ENCODE data around the gene RFLNA.

The RFLNA gene

GRCh38 chr12:124283326-124283725, 11.6 kb upstream of the RFLNA start:
- DNase-seq: no peak
- no peak overlapping the region for H4K8ac ChIP-seq (ENCODE audit: low read depth, low read length)
- no peaks in the 10 kb centered on the region for H3K4me1 ChIP-seq (ENCODE audit: control insufficient read depth in 1 of 2, insufficient read depth in 2 of 2, low read length in 2 of 2)
- no peak overlapping the region for H4K91ac ChIP-seq (ENCODE audit: low read depth, low read length)
- no peak overlapping the region for H4K12ac ChIP-seq (ENCODE audit: low read depth, low read length)
- peaks cover 7% of the 10 kb centered on the region for H3K9me3 ChIP-seq (ENCODE audit: insufficient read depth, low read depth, low read length)
- no peak overlapping the region for H2BK120ac ChIP-seq (ENCODE audit: insufficient read depth, low read length, poor library complexity)
- H2BK5ac ChIP-seq (ENCODE audit: low read depth, low read length, poor library complexity): no peak overlapping the region
- no peak overlapping the region for H3K4ac ChIP-seq (ENCODE audit: low read depth, low read length)
- no peak overlapping the region for H3K9ac ChIP-seq (ENCODE audit: low read length)
- no peaks in the 10 kb centered on the region for H3K79me2 ChIP-seq (ENCODE audit: control insufficient read depth, insufficient read depth, low read length, poor library complexity)
- no peaks in the 10 kb centered on the region for H3K36me3 ChIP-seq (ENCODE audit: control insufficient read depth in 1 of 2, insufficient read depth in 2 of 2, low read length in 2 of 2)
- H3K18ac ChIP-seq (ENCODE audit: low read length): no peak overlapping the region
- no peak overlapping the region for H2BK12ac ChIP-seq (ENCODE audit: low read length)
- H3K14ac ChIP-seq (ENCODE audit: low read length): no peak overlapping the region
- no peak overlapping the region for H3K4me2 ChIP-seq (ENCODE audit: low read length)
- no peak overlapping the region for H3K4me3 ChIP-seq (ENCODE audit: low read depth, low read length)
- H3K79me1 ChIP-seq (ENCODE audit: low read length): no peaks in the 10 kb centered on the region
- no peak overlapping the region for H3K27ac ChIP-seq (ENCODE audit: low read depth, low read length)
- no peaks in the 10 kb centered on the region for H3K27me3 ChIP-seq (ENCODE audit: insufficient read depth, low read length)
- no peak overlapping the region for H2AK5ac ChIP-seq (ENCODE audit: low read length)
- WGBS (ENCODE audit: extremely low coverage, insufficient coverage, insufficient read length): no CpG with 5 or more reads among the region's 7 CpGs
- H3K23ac ChIP-seq (ENCODE audit: low read length): no peak overlapping the region
- H2AFZ ChIP-seq (ENCODE audit: insufficient read depth, low read length, poor library complexity): no peak overlapping the region

DNA sequence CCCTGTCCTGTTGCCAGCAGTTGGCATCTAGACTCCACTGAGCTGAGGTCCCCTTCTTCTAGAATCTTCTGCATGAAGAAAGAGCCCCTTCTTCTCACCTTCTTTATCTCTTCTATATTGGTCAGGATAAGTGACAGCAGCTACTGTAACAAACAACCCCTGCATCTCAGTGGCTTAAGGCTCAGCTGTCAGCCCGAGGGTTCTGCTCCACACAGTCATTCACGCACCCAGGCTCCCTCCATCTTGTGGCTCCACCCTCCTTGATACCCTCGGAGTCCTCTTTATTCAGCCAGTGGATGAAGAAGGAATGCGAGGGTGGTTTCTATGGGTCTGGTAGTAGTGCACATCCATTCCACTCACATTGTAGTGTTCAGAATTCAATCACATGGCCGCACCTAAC, 10.5 kb upstream of the RFLNA start:
- H3K79me1 ChIP-seq (ENCODE audit: low read length): no peaks in the 10 kb centered on the region
- no peak overlapping the region for H3K4me3 ChIP-seq (ENCODE audit: low read depth, low read length)
- no peak overlapping the region for H3K14ac ChIP-seq (ENCODE audit: low read length)
- H3K27me3 ChIP-seq (ENCODE audit: insufficient read depth, low read length): no peaks in the 10 kb centered on the region
- no peak overlapping the region for H2AFZ ChIP-seq (ENCODE audit: insufficient read depth, low read length, poor library complexity)
- no peak overlapping the region for H2BK120ac ChIP-seq (ENCODE audit: insufficient read depth, low read length, poor library complexity)
- H3K27ac ChIP-seq (ENCODE audit: low read depth, low read length): no peak overlapping the region
- H2BK5ac ChIP-seq (ENCODE audit: low read depth, low read length, poor library complexity): no peak overlapping the region
- peaks cover 2 to 3% of the 10 kb centered on the region in 2 experiments for H3K4me1 ChIP-seq (ENCODE audit: control insufficient read depth in 1 of 2, insufficient read depth in 2 of 2, low read length in 2 of 2)
- H2AK5ac ChIP-seq (ENCODE audit: low read length): no peak overlapping the region
- no peaks in the 10 kb centered on the region for H3K36me3 ChIP-seq (ENCODE audit: control insufficient read depth in 1 of 2, insufficient read depth in 2 of 2, low read length in 2 of 2)
- H3K9me3 ChIP-seq (ENCODE audit: insufficient read depth, low read depth, low read length): peaks cover 7% of the 10 kb centered on the region
- H3K4me2 ChIP-seq (ENCODE audit: low read length): no peak overlapping the region
- H3K79me2 ChIP-seq (ENCODE audit: control insufficient read depth, insufficient read depth, low read length, poor library complexity): no peaks in the 10 kb centered on the region
- no peak overlapping the region for H3K4ac ChIP-seq (ENCODE audit: low read depth, low read length)
- no peak overlapping the region for H4K8ac ChIP-seq (ENCODE audit: low read depth, low read length)
- no peak overlapping the region for H3K23ac ChIP-seq (ENCODE audit: low read length)
- no peak overlapping the region for H2BK12ac ChIP-seq (ENCODE audit: low read length)
- H3K18ac ChIP-seq (ENCODE audit: low read length): no peak overlapping the region
- H4K91ac ChIP-seq (ENCODE audit: low read depth, low read length): no peak overlapping the region
- no peak for DNase-seq
- H3K9ac ChIP-seq (ENCODE audit: low read length): no peak overlapping the region
- H4K12ac ChIP-seq (ENCODE audit: low read depth, low read length): no peak overlapping the region
- WGBS (ENCODE audit: extremely low coverage, insufficient coverage, insufficient read length): no CpG with 5 or more reads among the region's 5 CpGs

DNA sequence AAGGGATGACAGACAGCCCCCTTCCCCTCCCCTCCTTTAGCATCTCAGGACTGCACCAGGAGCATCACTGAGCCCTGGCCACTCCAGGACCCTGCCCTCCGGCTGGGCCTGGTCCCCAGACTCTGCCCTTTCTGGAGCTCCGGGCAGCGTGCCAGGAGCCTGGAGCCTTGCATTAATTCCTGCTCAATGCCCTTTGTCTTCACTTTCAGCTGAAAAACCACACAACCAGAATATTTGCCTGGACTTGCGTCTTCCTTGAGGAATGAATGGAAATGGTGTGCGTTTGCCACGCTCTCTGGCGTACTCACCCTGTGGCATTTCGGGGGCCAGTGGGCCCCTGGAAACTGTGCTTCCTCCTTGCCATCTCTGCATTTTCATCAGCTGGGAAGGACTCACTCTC, 8.5 kb upstream of the RFLNA start:
- Histone ChIP-seq H2BK120ac (ENCODE audit: insufficient read depth, low read length, poor library complexity) (no peak overlapping the region), H4K12ac (ENCODE audit: low read depth, low read length) (no peak overlapping the region), H3K14ac (ENCODE audit: low read length) (no peak overlapping the region), H2AK5ac (ENCODE audit: low read length) (no peak overlapping the region), H3K9ac (ENCODE audit: low read length) (no peak overlapping the region), H3K4ac (ENCODE audit: low read depth, low read length) (no peak overlapping the region), H3K4me2 (ENCODE audit: low read length) (no peak overlapping the region), H3K27ac (ENCODE audit: low read depth, low read length) (no peak overlapping the region), H3K36me3 (ENCODE audit: control insufficient read depth in 1 of 2, insufficient read depth in 2 of 2, low read length in 2 of 2) (no peaks in the 10 kb centered on the region), H3K27me3 (ENCODE audit: insufficient read depth, low read length) (no peaks in the 10 kb centered on the region), H3K79me1 (ENCODE audit: low read length) (no peaks in the 10 kb centered on the region), H2BK12ac (ENCODE audit: low read length) (no peak overlapping the region), H2BK5ac (ENCODE audit: low read depth, low read length, poor library complexity) (no peak overlapping the region), H3K4me3 (ENCODE audit: low read depth, low read length) (no peak overlapping the region), H3K79me2 (ENCODE audit: control insufficient read depth, insufficient read depth, low read length, poor library complexity) (no peaks in the 10 kb centered on the region), H4K8ac (ENCODE audit: low read depth, low read length) (no peak overlapping the region), H3K4me1 (ENCODE audit: control insufficient read depth in 1 of 2, insufficient read depth in 2 of 2, low read length in 2 of 2) (peaks cover 6 to 7% of the 10 kb centered on the region in 2 experiments), H3K18ac (ENCODE audit: low read length) (no peak overlapping the region), H3K23ac (ENCODE audit: low read length) (no peak overlapping the region), H2AFZ (ENCODE audit: insufficient read depth, low read length, poor library complexity) (no peak overlapping the region), H3K9me3 (ENCODE audit: insufficient read depth, low read depth, low read length) (peaks cover 4% of the 10 kb centered on the region), H4K91ac (ENCODE audit: low read depth, low read length) (no peak overlapping the region)
- WGBS (ENCODE audit: extremely low coverage, insufficient coverage, insufficient read length): no CpG with 5 or more reads among the region's 8 CpGs
- DNase-seq: no peak

GRCh38 chr12:124286971-124287370, 7.9 kb upstream of the RFLNA start:
- no peak overlapping the region for H4K8ac ChIP-seq (ENCODE audit: low read depth, low read length)
- no peak overlapping the region for H3K14ac ChIP-seq (ENCODE audit: low read length)
- peaks cover 4% of the 10 kb centered on the region for H3K9me3 ChIP-seq (ENCODE audit: insufficient read depth, low read depth, low read length)
- no peak overlapping the region for H4K12ac ChIP-seq (ENCODE audit: low read depth, low read length)
- H3K27ac ChIP-seq (ENCODE audit: low read depth, low read length): no peak overlapping the region
- H3K79me1 ChIP-seq (ENCODE audit: low read length): no peaks in the 10 kb centered on the region
- no peak overlapping the region for H3K4ac ChIP-seq (ENCODE audit: low read depth, low read length)
- no peak for DNase-seq
- no peak overlapping the region for H3K4me3 ChIP-seq (ENCODE audit: low read depth, low read length)
- H2BK120ac ChIP-seq (ENCODE audit: insufficient read depth, low read length, poor library complexity): no peak overlapping the region
- no peak overlapping the region for H2AFZ ChIP-seq (ENCODE audit: insufficient read depth, low read length, poor library complexity)
- no peak overlapping the region for H3K23ac ChIP-seq (ENCODE audit: low read length)
- H3K79me2 ChIP-seq (ENCODE audit: control insufficient read depth, insufficient read depth, low read length, poor library complexity): no peaks in the 10 kb centered on the region
- no peak overlapping the region for H3K18ac ChIP-seq (ENCODE audit: low read length)
- no CpG with 5 or more reads among the region's 7 CpGs for WGBS (ENCODE audit: extremely low coverage, insufficient coverage, insufficient read length)
- no peak overlapping the region for H2BK12ac ChIP-seq (ENCODE audit: low read length)
- no peak overlapping the region for H3K4me2 ChIP-seq (ENCODE audit: low read length)
- H3K36me3 ChIP-seq (ENCODE audit: control insufficient read depth in 1 of 2, insufficient read depth in 2 of 2, low read length in 2 of 2): no peaks in the 10 kb centered on the region
- H2AK5ac ChIP-seq (ENCODE audit: low read length): no peak overlapping the region
- peaks cover 6 to 7% of the 10 kb centered on the region in 2 experiments for H3K4me1 ChIP-seq (ENCODE audit: control insufficient read depth in 1 of 2, insufficient read depth in 2 of 2, low read length in 2 of 2)
- H2BK5ac ChIP-seq (ENCODE audit: low read depth, low read length, poor library complexity): no peak overlapping the region
- no peaks in the 10 kb centered on the region for H3K27me3 ChIP-seq (ENCODE audit: insufficient read depth, low read length)
- H3K9ac ChIP-seq (ENCODE audit: low read length): no peak overlapping the region
- no peak overlapping the region for H4K91ac ChIP-seq (ENCODE audit: low read depth, low read length)

All from trophoblast cell (in vitro differentiated cells and primary cell).